GM19438 (cell line): ENCODE data around the gene OR5M10.
"Not testable (repeated sequence)": the region's sequence is repeated elsewhere in the genome, so short reads cannot be mapped to it uniquely, and the experiment has no call there.

Source experiments
- ATAC-seq: cut with Tn5 transposase; IDR thresholded peaks from one replicate; pipeline ENCODE4 v1.9.1; 2021; ENCODE audit warnings: low read depth; ENCODE audit not compliant: unreplicated experiment

OR5M10 gene

GRCh38 chr11:56577621-56578020, at the start of gene OR5M10:
TSS of gene OR5M10 (minus strand) at chr11:56577721. CDS start at chr11:56577721, 0 bp downstream.
- ATAC-seq = no peak

DNA sequence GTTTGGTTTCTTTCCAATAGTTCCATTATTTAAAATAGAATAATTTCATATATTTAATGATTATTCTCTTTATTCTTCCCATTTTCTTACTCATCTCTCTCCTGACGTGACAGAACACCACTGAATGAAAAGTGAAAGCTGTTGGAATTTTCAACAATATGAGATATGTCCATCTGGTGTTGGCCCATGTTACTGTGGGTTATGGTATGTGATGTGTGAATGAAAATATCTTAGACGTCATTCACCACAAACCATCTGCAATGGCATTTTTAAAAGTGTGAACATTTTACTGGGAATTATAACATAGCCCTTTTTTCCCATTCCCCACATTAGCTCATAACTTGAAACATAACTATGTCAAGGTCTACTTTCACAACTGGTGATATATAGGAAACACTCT, 48.4 kb upstream of the OR5M10 start:
- no peak for ATAC-seq

- no peak for ATAC-seq
Observed at GRCh38 chr11:56624661-56625110, 47.2 kb upstream of the OR5M10 start.

DNA sequence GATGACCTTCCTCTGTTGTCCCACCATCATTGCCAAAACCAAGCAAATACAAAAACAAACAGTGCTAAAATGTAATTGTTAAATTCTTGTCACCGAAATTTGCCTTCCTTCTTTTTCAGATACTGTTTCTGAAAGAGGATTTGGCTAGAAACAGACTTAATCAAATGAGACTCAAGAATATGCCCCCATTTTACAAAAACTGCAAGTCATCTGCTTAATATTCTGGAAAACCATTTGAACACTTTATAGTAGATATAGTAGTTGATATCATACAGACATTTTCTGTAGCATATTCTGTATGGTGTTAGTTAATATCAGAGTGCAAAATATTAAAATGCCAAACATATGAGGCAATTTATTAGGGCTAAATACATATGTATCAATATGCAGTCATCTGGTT, 33.7 kb upstream of the OR5M10 start:
- ATAC-seq = no peak

- not testable (repeated sequence) for ATAC-seq
Observed at GRCh38 chr11:56592088-56592717, 14.7 kb upstream of the OR5M10 start.

DNA sequence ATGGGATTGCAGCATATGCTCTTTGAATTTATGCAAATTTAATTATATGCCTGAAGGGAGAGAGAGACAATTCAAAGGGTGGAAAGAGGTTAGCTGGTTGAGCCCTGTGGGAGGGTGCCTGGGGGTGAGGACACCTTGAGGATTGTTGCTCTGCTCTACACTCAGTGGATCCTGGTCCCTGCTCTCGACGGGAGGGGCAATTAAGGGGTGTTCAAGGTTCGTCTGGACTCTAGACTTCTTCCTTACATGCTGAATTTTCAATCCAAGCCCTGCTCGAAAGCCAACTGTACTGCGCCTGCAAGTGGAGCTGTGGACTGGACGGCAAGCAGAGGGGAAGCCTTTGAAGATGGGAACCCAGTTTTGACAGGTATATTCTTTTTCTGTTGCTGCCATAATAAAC, 18.9 kb downstream of the OR5M10 start:
- no peak for ATAC-seq

DNA sequence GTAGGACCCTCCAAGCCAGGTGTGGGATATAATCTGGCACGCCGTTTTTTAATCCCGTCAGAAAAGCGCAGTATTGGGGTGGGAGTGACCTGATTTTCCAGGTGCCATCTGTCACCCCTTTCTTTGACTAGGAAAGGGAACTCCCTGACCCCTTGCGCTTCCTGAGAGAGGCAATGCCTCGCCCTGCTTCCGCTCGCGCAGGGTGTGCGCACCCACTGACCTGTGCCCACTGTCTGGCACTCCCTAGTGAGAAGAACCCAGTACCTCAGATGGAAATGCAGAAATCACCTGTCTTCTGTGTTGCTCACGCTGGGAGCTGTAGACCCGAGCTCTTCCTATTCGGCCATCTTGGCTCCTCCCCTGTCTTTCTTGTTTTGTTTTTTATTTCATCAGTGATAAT, 22.8 kb downstream of the OR5M10 start:
- not testable (repeated sequence) for ATAC-seq

GRCh38 chr11:56545531-56545930, 32.0 kb downstream of the OR5M10 start:
- ATAC-seq = no peak

DNA sequence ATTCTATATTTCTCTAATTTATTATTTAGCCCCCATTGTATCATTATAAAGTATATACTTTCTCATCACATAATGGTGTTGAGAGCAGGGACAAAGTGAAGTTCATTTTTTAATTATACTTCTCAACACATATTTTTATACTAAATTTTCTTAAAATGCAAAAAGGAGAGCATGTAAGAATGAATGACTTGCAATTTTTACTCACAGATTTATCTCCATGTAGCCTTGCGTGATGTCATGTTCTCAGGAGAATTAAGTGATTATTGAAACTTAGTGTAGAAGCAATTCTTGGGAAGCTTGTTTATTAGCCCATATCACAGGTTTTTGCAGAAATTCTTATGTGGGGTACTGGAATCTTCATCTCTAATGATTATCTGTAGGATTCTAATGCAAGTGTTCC, 33.8 kb downstream of the OR5M10 start:
- ATAC-seq = no peak

- ATAC-seq = no peak
Observed at GRCh38 chr11:56543157-56543556, 34.4 kb downstream of the OR5M10 start, which contains the start of gene OR5M11. TSS of gene OR5M11 (minus strand) at chr11:56543257. CDS start at chr11:56543257, 0 bp downstream.

GRCh38 chr11:56533054-56533740, 44.3 kb downstream of the OR5M10 start:
- no peak for ATAC-seq

- no peak for ATAC-seq
Observed at GRCh38 chr11:56531856-56532255, 45.7 kb downstream of the OR5M10 start.
